DND-41 (cell line): ENCODE data around the gene ZC2HC1B.

Source experiments
- ATAC-seq: fragments of 200-7000 bp; cut with Tn5 transposase; 3 replicates; pipeline ENCODE4 v1.9.1; 2021; ENCODE audit warnings: low read depth; ENCODE audit not compliant: insufficient read depth
- DNase-seq: peaks from one replicate; pipeline ENCODE4 v3.0.0-alpha.2; 2020
- H2AFZ ChIP-seq: 2 replicates; pipeline ENCODE4 v1.6.0; 2012; ENCODE audit warnings: low read depth, low read length
- H3K27ac ChIP-seq: 2 replicates; pipeline ENCODE4 v1.5.1; 2012; ENCODE audit warnings: low read length, inconsistent platforms
- H3K27me3 ChIP-seq: fragments of 200-600 bp; sonication (generic); 2 replicates; pipeline ENCODE4 v1.6.0; 2012; ENCODE audit warnings: low read length, mild to moderate bottlenecking, inconsistent platforms; ENCODE audit not compliant: insufficient read depth, poor library complexity
- H3K36me3 ChIP-seq: 2 replicates; pipeline ENCODE4 v1.5.1; 2012; ENCODE audit warnings: low read length, inconsistent platforms; ENCODE audit not compliant: insufficient read depth
- H3K4me1 ChIP-seq: 2 replicates; pipeline ENCODE4 v1.5.1; 2012; ENCODE audit warnings: mild to moderate bottlenecking, low read length; ENCODE audit not compliant: insufficient read depth
- H3K4me2 ChIP-seq: 2 replicates; pipeline ENCODE4 v1.6.0; 2012; ENCODE audit warnings: mild to moderate bottlenecking, moderate library complexity, low read length, inconsistent platforms; ENCODE audit not compliant: insufficient read depth
- H3K4me3 ChIP-seq, 2 experiments: fragments of 200-600 bp in 1 of 2; shearing (Covaris generic) in 1 of 2; 2 replicates each; pipeline ENCODE4 v1.5.1; 2012 to 2016; ENCODE audit warnings: inconsistent platforms in 2 of 2, low read length in 2 of 2, mild to moderate bottlenecking in 2 of 2, low read depth in 1 of 2, moderate library complexity in 1 of 2
- H3K79me2 ChIP-seq: 2 replicates; pipeline ENCODE4 v1.6.0; 2012; ENCODE audit warnings: low read length, inconsistent platforms; ENCODE audit not compliant: insufficient read depth
- H3K9ac ChIP-seq: 2 replicates; pipeline ENCODE4 v1.6.0; 2012; ENCODE audit warnings: low read depth, mild to moderate bottlenecking, inconsistent platforms, low read length, moderate library complexity
- H3K9me3 ChIP-seq: 2 replicates; pipeline ENCODE4 v1.5.1; 2012; ENCODE audit warnings: low read length, moderate library complexity, mild to moderate bottlenecking, inconsistent platforms; ENCODE audit not compliant: insufficient read depth, severe bottlenecking
- H4K20me1 ChIP-seq: 2 replicates; pipeline ENCODE4 v1.6.0; 2012; ENCODE audit warnings: low read length; ENCODE audit not compliant: insufficient read depth
- EZH2 ChIP-seq: IDR thresholded peaks from 3 replicates; pipeline ENCODE4 v1.6.1; 2012; ENCODE audit warnings: borderline replicate concordance, low read depth, mild to moderate bottlenecking, moderate library complexity, low read length, inconsistent platforms; ENCODE audit not compliant: severe bottlenecking
- TF ChIP-seq, protein P1 (sequence below): IDR thresholded peaks from 2 replicates; pipeline ENCODE4 v1.5.1; 2012; ENCODE audit warnings: borderline replicate concordance, low read length, moderate library complexity, mild to moderate bottlenecking; ENCODE audit not compliant: poor library complexity, severe bottlenecking; ENCODE audit errors: extremely low read depth

The ZC2HC1B gene

DNA sequence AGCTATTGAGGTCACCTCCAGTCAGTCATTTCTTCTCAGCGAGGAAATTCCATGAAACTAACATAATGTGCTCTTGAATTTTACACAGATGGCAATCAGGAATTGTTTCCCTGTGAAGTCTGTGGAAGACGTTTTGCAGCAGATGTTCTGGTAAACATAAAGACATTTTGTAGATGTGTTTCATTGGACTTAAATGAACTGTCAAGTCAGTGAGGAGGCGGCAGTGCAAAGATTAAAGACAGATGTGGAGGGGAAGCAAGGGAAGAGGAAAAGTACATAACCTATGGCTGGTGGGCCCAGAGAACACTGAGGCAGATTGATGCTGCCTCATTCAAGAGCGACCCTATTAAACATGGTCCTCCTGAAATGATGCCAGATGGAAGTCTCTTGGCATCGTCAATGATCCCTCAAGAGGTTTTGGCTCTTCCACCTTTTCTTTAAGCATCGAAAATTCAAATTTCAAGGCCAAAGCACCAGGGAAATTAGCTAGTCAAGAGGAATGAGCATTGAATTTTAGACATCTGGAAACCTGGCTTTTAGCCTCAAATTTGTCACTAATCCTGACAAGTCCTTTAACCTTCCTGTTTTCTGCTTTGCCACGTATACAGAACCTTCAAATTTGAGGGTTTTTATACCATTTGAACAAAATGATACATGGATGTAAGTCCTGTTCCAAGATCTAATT lies 20.1 kb downstream of the ZC2HC1B start:
- TF ChIP-seq, protein P1, sequence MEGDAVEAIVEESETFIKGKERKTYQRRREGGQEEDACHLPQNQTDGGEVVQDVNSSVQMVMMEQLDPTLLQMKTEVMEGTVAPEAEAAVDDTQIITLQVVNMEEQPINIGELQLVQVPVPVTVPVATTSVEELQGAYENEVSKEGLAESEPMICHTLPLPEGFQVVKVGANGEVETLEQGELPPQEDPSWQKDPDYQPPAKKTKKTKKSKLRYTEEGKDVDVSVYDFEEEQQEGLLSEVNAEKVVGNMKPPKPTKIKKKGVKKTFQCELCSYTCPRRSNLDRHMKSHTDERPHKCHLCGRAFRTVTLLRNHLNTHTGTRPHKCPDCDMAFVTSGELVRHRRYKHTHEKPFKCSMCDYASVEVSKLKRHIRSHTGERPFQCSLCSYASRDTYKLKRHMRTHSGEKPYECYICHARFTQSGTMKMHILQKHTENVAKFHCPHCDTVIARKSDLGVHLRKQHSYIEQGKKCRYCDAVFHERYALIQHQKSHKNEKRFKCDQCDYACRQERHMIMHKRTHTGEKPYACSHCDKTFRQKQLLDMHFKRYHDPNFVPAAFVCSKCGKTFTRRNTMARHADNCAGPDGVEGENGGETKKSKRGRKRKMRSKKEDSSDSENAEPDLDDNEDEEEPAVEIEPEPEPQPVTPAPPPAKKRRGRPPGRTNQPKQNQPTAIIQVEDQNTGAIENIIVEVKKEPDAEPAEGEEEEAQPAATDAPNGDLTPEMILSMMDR, result no peak
- no peak for TF ChIP-seq EZH2
- Histone ChIP-seq H3K4me1 (no peaks in the 10 kb centered on the region), H3K4me3 (no peak overlapping the region), H4K20me1 (no peaks in the 10 kb centered on the region), H3K27ac (no peak overlapping the region), H3K9ac (no peak overlapping the region), H3K27me3 (no peaks in the 10 kb centered on the region), H3K4me2 (no peak overlapping the region), H3K79me2 (no peaks in the 10 kb centered on the region), H2AFZ (no peak overlapping the region), H3K9me3 (no peaks in the 10 kb centered on the region), H3K36me3 (no peaks in the 10 kb centered on the region)
- DNase-seq, result no peak
- ATAC-seq, result no peak

DNA sequence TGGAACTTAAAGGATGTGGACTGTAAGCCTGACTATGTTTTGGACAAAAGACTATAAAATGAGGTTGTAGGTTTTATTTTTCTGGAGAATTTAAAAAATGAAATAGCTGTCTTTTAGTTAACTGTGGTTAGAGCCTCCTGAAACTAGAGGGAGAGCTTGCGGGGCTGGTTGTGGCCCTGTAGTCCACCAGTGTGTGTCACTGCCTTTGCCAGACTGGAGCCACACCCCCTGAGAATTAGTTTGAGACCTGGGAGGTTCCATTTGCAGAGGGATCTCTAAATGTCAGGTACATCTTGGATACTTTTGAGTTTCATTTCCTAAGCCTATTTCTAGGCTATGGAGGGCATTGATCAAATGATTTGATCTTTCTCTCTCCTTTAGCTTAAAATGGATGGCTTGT lies 20.8 kb downstream of the ZC2HC1B start:
- no peaks in the 10 kb centered on the region for H3K36me3 ChIP-seq
- DNase-seq, result no peak
- no peaks in the 10 kb centered on the region for H3K27me3 ChIP-seq
- no peak overlapping the region for H2AFZ ChIP-seq
- no peak overlapping the region for H3K27ac ChIP-seq
- no peak for ATAC-seq
- H3K9me3 ChIP-seq, result no peaks in the 10 kb centered on the region
- no peak overlapping the region for H3K4me2 ChIP-seq
- no peak overlapping the region for H3K9ac ChIP-seq
- H3K4me3 ChIP-seq, result no peak overlapping the region
- TF ChIP-seq, protein P1, result no peak
- TF ChIP-seq EZH2, result no peak
- no peaks in the 10 kb centered on the region for H3K79me2 ChIP-seq
- no peaks in the 10 kb centered on the region for H4K20me1 ChIP-seq
- no peaks in the 10 kb centered on the region for H3K4me1 ChIP-seq

DNA sequence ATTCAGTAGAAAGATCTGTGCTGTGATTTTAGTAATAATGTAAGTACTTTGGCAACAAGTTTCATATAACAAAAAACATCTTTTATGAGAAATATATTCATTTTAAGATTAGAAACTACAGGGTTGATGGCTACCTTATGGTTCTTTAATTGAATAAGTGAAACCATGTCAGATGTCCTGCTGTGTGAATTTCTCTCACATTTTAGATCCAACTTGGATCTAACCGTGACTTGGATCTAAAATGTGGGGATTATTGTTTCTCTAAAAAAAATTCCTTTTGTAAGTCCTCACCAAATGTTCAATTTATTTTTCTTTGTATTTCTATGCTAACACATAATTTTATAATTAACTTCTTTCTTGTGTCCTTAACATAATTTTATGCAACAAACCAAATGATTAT lies 30.4 kb downstream of the ZC2HC1B start:
- no peaks in the 10 kb centered on the region for H4K20me1 ChIP-seq
- TF ChIP-seq EZH2, result no peak
- no peak overlapping the region for H3K9ac ChIP-seq
- no peak overlapping the region for H3K27ac ChIP-seq
- H3K79me2 ChIP-seq, result no peaks in the 10 kb centered on the region
- no peak overlapping the region for H3K4me3 ChIP-seq
- H3K36me3 ChIP-seq, result no peaks in the 10 kb centered on the region
- H3K27me3 ChIP-seq, result no peaks in the 10 kb centered on the region
- ATAC-seq, result no peak
- no peak for DNase-seq
- H3K9me3 ChIP-seq, result no peaks in the 10 kb centered on the region
- H3K4me2 ChIP-seq, result no peak overlapping the region
- H3K4me1 ChIP-seq, result no peaks in the 10 kb centered on the region
- no peak overlapping the region for H2AFZ ChIP-seq

DNA sequence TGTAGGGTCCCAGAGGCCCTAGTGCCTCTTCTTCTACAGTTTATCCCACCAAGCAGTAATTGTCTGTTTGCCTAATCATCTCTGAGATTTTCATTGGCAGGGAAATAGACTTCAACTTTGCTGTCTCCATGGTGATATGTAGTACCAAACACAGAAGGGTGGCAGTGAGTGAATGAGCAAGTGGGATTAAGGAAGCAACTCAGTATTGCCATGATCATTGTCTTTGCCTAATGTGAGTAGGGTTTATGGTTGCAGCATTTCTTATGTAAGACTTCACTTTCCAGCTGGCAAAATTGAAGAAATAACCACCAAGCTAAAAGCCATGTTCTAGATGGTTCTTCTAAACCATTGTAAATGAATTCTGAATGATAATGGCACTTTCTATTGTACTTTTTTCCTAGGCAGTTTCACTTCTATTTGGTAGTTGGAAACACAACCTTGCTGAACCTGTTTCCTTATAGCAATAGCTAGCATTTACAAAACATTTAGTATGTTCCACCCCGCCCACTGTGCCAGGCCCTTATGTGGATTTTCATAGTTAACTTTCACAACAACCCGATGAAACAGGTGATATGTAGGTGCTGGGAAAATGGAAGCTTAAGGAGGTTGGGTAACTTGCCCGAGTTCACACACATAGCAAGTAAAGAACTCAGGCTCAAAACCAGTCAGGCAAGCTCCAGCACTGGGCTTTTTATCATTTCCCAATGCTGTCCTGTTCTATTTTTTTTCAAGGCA lies 32.0 kb downstream of the ZC2HC1B start:
- Histone ChIP-seq H2AFZ (no peak overlapping the region), H3K36me3 (no peaks in the 10 kb centered on the region), H3K27ac (no peak overlapping the region), H3K9ac (no peak overlapping the region), H3K4me3 (no peak overlapping the region), H3K4me1 (no peaks in the 10 kb centered on the region), H3K9me3 (no peaks in the 10 kb centered on the region), H3K79me2 (no peaks in the 10 kb centered on the region), H4K20me1 (no peaks in the 10 kb centered on the region), H3K27me3 (no peaks in the 10 kb centered on the region), H3K4me2 (no peak overlapping the region)
- ATAC-seq (no peak), DNase-seq (no peak)
- TF ChIP-seq, protein P1, result no peak
- TF ChIP-seq EZH2, result no peak
